IMR-90 (cell line): ENCODE results near the gene STYK1.

Experiments
- CEBPB ChIP-seq: IDR thresholded peaks from 2 replicates; pipeline ENCODE4 v1.6.1; 2012; ENCODE audit warnings: low read depth, low read length, improper control_type of control experiment
- CTCF ChIP-seq: conservative IDR thresholded peaks from 2 replicates; pipeline ENCODE4 v1.5.1; 2012; ENCODE audit warnings: mild to moderate bottlenecking, low read depth, low read length, improper control_type of control experiment
- POLR2A ChIP-seq: IDR thresholded peaks from 2 replicates; pipeline ENCODE4 v1.6.1; 2012; ENCODE audit warnings: mild to moderate bottlenecking, low read depth, low read length
- RAD21 ChIP-seq: IDR thresholded peaks from 2 replicates; pipeline ENCODE4 v1.6.1; 2012; ENCODE audit warnings: low read length, improper control_type of control experiment
- RCOR1 ChIP-seq: IDR thresholded peaks from 2 replicates; pipeline ENCODE4 v1.6.1; 2012; ENCODE audit warnings: mild to moderate bottlenecking, low read length, improper control_type of control experiment; ENCODE audit not compliant: insufficient replicate concordance

GRCh38 chr12:10717410-10717809 is 43.6 kb upstream of the STYK1 start:
- no peak for TF ChIP-seq RAD21
- TF ChIP-seq CEBPB, result no peak
- no peak for TF ChIP-seq CTCF
- TF ChIP-seq POLR2A, result no peak; the same call in 1 of the 2 replicates
- no peak for TF ChIP-seq RCOR1
